H1 (cell line): ENCODE data around the gene C22orf31. TPM values are rescaled to one million over a fixed set of nuclear protein-coding genes. Genes with fewer than 3 reads are reported as not detected.

Experiments used
- CTCF ChIA-PET: fragments of 300-600 bp; sonication (Branson Sonifier 250); formaldehyde crosslinking; loops from one replicate; lab custom pipeline; 2021; ENCODE audit not compliant: partially characterized antibody; lab: Charles Lee
- POLR2A ChIA-PET: fragments of 300-600 bp; sonication (Branson Sonifier 250); formaldehyde crosslinking; loops from one replicate; lab custom pipeline; 2021; ENCODE audit warnings: inconsistent platforms; ENCODE audit not compliant: partially characterized antibody; lab: Charles Lee
- DNase-seq, 2 experiments: peaks; one replicate each; pipeline versions ENCODE4 v3.0.0 to v3.0.0-alpha.2; 2010 to 2022; ENCODE audit warnings: low spot score in 2 of 2, low read depth in 1 of 2, mixed read lengths in 1 of 2
- FAIRE-seq: peaks from 2 replicates; lab custom pipeline; 2011; peaks lifted over from hg19 to GRCh38; lab: Jason Lieb, UNC
- H2AFZ ChIP-seq: 2 replicates; pipeline ENCODE4 v1.8.1; 2012; ENCODE audit warnings: low read length, inconsistent platforms
- H2AK5ac ChIP-seq: 2 replicates; pipeline ENCODE4 v1.6.1; 2013; ENCODE audit warnings: low read depth, low read length
- H2BK120ac ChIP-seq: replicated peaks from 2 replicates; pipeline ENCODE3; 2013; ENCODE audit warnings: low read depth, low read length, inconsistent platforms
- H2BK12ac ChIP-seq: 2 replicates; pipeline ENCODE4 v1.6.1; 2013; ENCODE audit warnings: low read depth, low read length
- H2BK15ac ChIP-seq: 2 replicates; pipeline ENCODE4 v1.6.1; 2013; ENCODE audit warnings: low read length
- H2BK20ac ChIP-seq: 2 replicates; pipeline ENCODE4 v1.6.1; 2013; ENCODE audit warnings: low read length
- H2BK5ac ChIP-seq: 2 replicates; pipeline ENCODE4 v1.6.1; 2013; ENCODE audit warnings: low read depth, low read length
- H3K14ac ChIP-seq: 2 replicates; pipeline ENCODE4 v1.6.1; 2013; ENCODE audit warnings: inconsistent platforms; ENCODE audit not compliant: insufficient read length
- H3K18ac ChIP-seq: 2 replicates; pipeline ENCODE4 v1.6.1; 2013; ENCODE audit warnings: low read length; ENCODE audit errors: extremely low read depth
- H3K23ac ChIP-seq: 2 replicates; pipeline ENCODE4 v1.6.1; 2013; ENCODE audit warnings: inconsistent platforms; ENCODE audit not compliant: insufficient read length
- H3K23me2 ChIP-seq: 2 replicates; pipeline ENCODE4 v1.6.1; 2013; ENCODE audit warnings: low read depth, low read length
- H3K27ac ChIP-seq: 2 replicates; pipeline ENCODE4 v1.6.1; 2011; ENCODE audit warnings: low read depth, low read length, inconsistent platforms
- H3K27me3 ChIP-seq, 4 experiments: replicated peaks in 1 of 4; 1 replicate in 1 of 4; 2 replicates in 3 of 4; pipeline versions ENCODE4 v1.6.1 to v1.8.1; 2011 to 2013; ENCODE audit warnings: low read length in 3 of 4, mild to moderate bottlenecking in 3 of 4, inconsistent platforms in 2 of 4, mixed read lengths in 2 of 4, moderate library complexity in 1 of 4; ENCODE audit not compliant: control insufficient read depth in 3 of 4, insufficient read depth in 3 of 4; ENCODE audit errors: extremely low read depth in 1 of 4
- H3K36me3 ChIP-seq, 4 experiments: 2 replicates each; pipeline versions ENCODE4 v1.6.1 to v1.8.1; 2011 to 2013; ENCODE audit warnings: mild to moderate bottlenecking in 4 of 4, low read length in 3 of 4, moderate library complexity in 2 of 4, control low read depth in 1 of 4, inconsistent platforms in 1 of 4; ENCODE audit not compliant: insufficient read depth in 4 of 4, control insufficient read depth in 2 of 4
- H3K4ac ChIP-seq: replicated peaks from 2 replicates; pipeline ENCODE3; 2013; ENCODE audit warnings: low read length, low read depth, mixed read lengths, inconsistent platforms; ENCODE audit not compliant: insufficient read length
- H3K4me1 ChIP-seq, 4 experiments: replicated peaks in 1 of 4; 1 replicate in 1 of 4; 2 replicates in 3 of 4; pipeline versions ENCODE4 v1.6.1 to v1.8.1; 2011 to 2013; ENCODE audit warnings: low read length in 3 of 4, inconsistent platforms in 2 of 4, mixed read lengths in 1 of 4; ENCODE audit not compliant: insufficient read depth in 4 of 4, control insufficient read depth in 3 of 4
- H3K4me2 ChIP-seq, 2 experiments: 2 replicates each; pipeline versions ENCODE4 v1.6.1 to v1.8.1; 2011 to 2013; ENCODE audit warnings: low read depth in 2 of 2, low read length in 2 of 2, control low read depth in 1 of 2, inconsistent platforms in 1 of 2, mild to moderate bottlenecking in 1 of 2; ENCODE audit not compliant: insufficient read depth in 1 of 2
- H3K4me3 ChIP-seq, 4 experiments: fragments of 200-600, 300-600 bp in 1 of 4; sonication (generic), shearing (Covaris generic), sonication (Bioruptor Twin) in 1 of 4; 2 replicates each; pipeline versions ENCODE4 v1.5.1 to v1.8.1; 2011 to 2016; ENCODE audit warnings: low read length in 4 of 4, low read depth in 3 of 4, control low read depth in 2 of 4, inconsistent platforms in 2 of 4, mild to moderate bottlenecking in 2 of 4, mixed read lengths in 1 of 4, moderate library complexity in 1 of 4; ENCODE audit not compliant: insufficient read depth in 2 of 4; ENCODE audit errors: extremely low read depth in 1 of 4
- H3K56ac ChIP-seq: replicated peaks from 2 replicates; pipeline ENCODE3; 2013; ENCODE audit warnings: low read depth, mild to moderate bottlenecking, mixed read lengths, low read length, inconsistent platforms; ENCODE audit not compliant: insufficient read length
- H3K79me1 ChIP-seq: 2 replicates; pipeline ENCODE4 v1.6.1; 2013; ENCODE audit warnings: low read depth, low read length, control low read depth
- H3K79me2 ChIP-seq, 2 experiments: 2 replicates each; pipeline versions ENCODE4 v1.6.1 to v1.8.1; 2012 to 2013; ENCODE audit warnings: low read length in 2 of 2, mild to moderate bottlenecking in 2 of 2, inconsistent platforms in 1 of 2; ENCODE audit not compliant: insufficient read depth in 2 of 2, control insufficient read depth in 1 of 2
- H3K9ac ChIP-seq, 4 experiments: replicated peaks in 1 of 4; 1 replicate in 1 of 4; 2 replicates in 3 of 4; pipeline versions ENCODE4 v1.6.1 to v1.8.1; 2011 to 2013; ENCODE audit warnings: low read depth in 3 of 4, low read length in 3 of 4, control low read depth in 2 of 4, mild to moderate bottlenecking in 2 of 4, moderate library complexity in 2 of 4, inconsistent platforms in 1 of 4; ENCODE audit errors: extremely low read depth in 1 of 4
- H3K9me3 ChIP-seq, 2 experiments: 2 replicates each; pipeline versions ENCODE4 v1.6.1 to v1.8.1; 2012 to 2013; ENCODE audit warnings: mild to moderate bottlenecking in 2 of 2, moderate library complexity in 2 of 2, control low read depth in 1 of 2, inconsistent platforms in 1 of 2, low read depth in 1 of 2, low read length in 1 of 2, mixed read lengths in 1 of 2; ENCODE audit not compliant: insufficient read depth in 2 of 2
- H4K20me1 ChIP-seq, 2 experiments: replicated peaks in 1 of 2; 2 replicates each; pipeline versions ENCODE3 to v1.8.1; 2011 to 2013; ENCODE audit warnings: inconsistent platforms in 2 of 2, low read length in 2 of 2, mild to moderate bottlenecking in 1 of 2; ENCODE audit not compliant: insufficient read depth in 2 of 2, control insufficient read depth in 1 of 2
- H4K5ac ChIP-seq: 2 replicates; pipeline ENCODE4 v1.6.1; 2013; ENCODE audit warnings: low read length, low read depth, mixed read lengths, inconsistent platforms; ENCODE audit not compliant: insufficient read length
- H4K8ac ChIP-seq: 2 replicates; pipeline ENCODE4 v1.8.0; 2013; ENCODE audit warnings: mild to moderate bottlenecking, moderate library complexity, low read length, inconsistent platforms; ENCODE audit not compliant: insufficient read depth; ENCODE audit errors: extremely low read depth
- H4K91ac ChIP-seq: replicated peaks from 2 replicates; pipeline ENCODE3; 2013; ENCODE audit warnings: low read length, mixed read lengths, inconsistent platforms; ENCODE audit not compliant: insufficient read length
- CTCF ChIP-seq, 3 experiments: IDR thresholded peaks; 1 replicate in 2 of 3; 2 replicates in 1 of 3; pipeline versions ENCODE4 v1.5.1 to v1.6.1; 2011; ENCODE audit warnings: low read length in 3 of 3, mild to moderate bottlenecking in 3 of 3, inconsistent platforms in 2 of 3, low read depth in 1 of 3, moderate library complexity in 1 of 3; ENCODE audit not compliant: insufficient read depth in 1 of 3; ENCODE audit errors: control extremely low read depth in 1 of 3
- POLR2AphosphoS5 ChIP-seq: IDR thresholded peaks from 2 replicates; pipeline ENCODE4 v1.6.1; 2011; ENCODE audit warnings: low read depth, low read length
- RAD21 ChIP-seq, 2 experiments: IDR thresholded peaks in 1 of 2; conservative IDR thresholded peaks in 1 of 2; 2 replicates each; pipeline ENCODE4 v1.6.1; 2011; ENCODE audit warnings: low read depth in 2 of 2, low read length in 2 of 2, improper control_type of control experiment in 1 of 2, inconsistent platforms in 1 of 2, mild to moderate bottlenecking in 1 of 2, moderate library complexity in 1 of 2
- WGBS, 2 experiments: shearing (Covaris generic) in 1 of 2; methylation state at CpG; one replicate each; pipeline versions ENCODE4 v1.1.6 to v1.1.7; 2013 to 2015; ENCODE audit warnings: low lambda C conversion rate in 2 of 2, mixed read lengths in 2 of 2, inconsistent platforms in 1 of 2, low coverage in 1 of 2, missing lambda C conversion rate in 1 of 2; ENCODE audit not compliant: insufficient replicate concordance in 2 of 2, insufficient coverage in 1 of 2, insufficient read length in 1 of 2; ENCODE audit errors: extremely low coverage in 1 of 2, missing lambda C conversion rate in 1 of 2; 5-methylcytosine and 5-hydroxymethylcytosine counted together
- polyA plus RNA-seq, 7 experiments: library from polyadenylated mRNA; depleted of rRNA in 3 of 7; stranded (reverse) in 5 of 7; unstranded in 2 of 7; fragments of >200 nt in 5 of 7; fragments of 200-250 nt in 2 of 7; gene quantifications; 1 replicate in 5 of 7; 2 replicates in 1 of 7; 4 replicates in 1 of 7; pipeline versions ENCODE4 v1.2.1 to v1.2.3, GENCODE V29; 2011 to 2013; ENCODE audit warnings: missing spikeins in 2 of 7, mixed read lengths in 2 of 7
- total RNA-seq: library from RNA; stranded (reverse); fragmentation: NEBNext Ultra II Directional; extraction: Animal tissue kit (Norgen Biotek cat#: 25700); gene quantifications from 2 replicates; pipeline ENCODE4 v1.2.1, GENCODE V29; 2021

Gene C22orf31
- total and polyA plus RNA-seq, 2 of the 8 experiments (the other 6 are each of a cell fraction or from before 2014, with no cell fraction given): not detected

GRCh38 chr22:29040385-29041275, 21.0 kb downstream of the C22orf31 start:
- FAIRE-seq (peak; percentile 86), DNase-seq (no peak)
- no peak overlapping the region for H4K91ac ChIP-seq
- H4K5ac ChIP-seq: no peak overlapping the region
- H3K4me1 ChIP-seq: peaks cover 0 to 3% (median 0%) of the 10 kb centered on the region in 4 experiments; a peak in 3 of 7 replicates
- peaks cover 0 to 5% of the 10 kb centered on the region in 2 experiments; a peak in 1 of 4 replicates for H3K79me2 ChIP-seq
- no peak overlapping the region for H2AK5ac ChIP-seq
- ChIA-PET POLR2A (interaction anchor here (0.6 to 1.5 kb wide), 8 partner anchors 8 to 238 kb away, joined by 3 to 8 read pairs (median 3); partner anchors contain the start of gene ZNRF3), CTCF (interaction anchor here (0.6 to 5.8 kb wide), 61 partner anchors 9 to 854 kb away, joined by 3 to 67 read pairs (median 4); partner anchors contain the start of gene ZNRF3)
- no peak overlapping the region for H2AFZ ChIP-seq
- no peak overlapping the region for H4K8ac ChIP-seq
- peaks cover 1 to 8% of the 10 kb centered on the region in 2 experiments for H4K20me1 ChIP-seq
- H3K56ac ChIP-seq: no peak overlapping the region
- H3K23me2 ChIP-seq: no peaks in the 10 kb centered on the region
- H2BK12ac ChIP-seq: no peak overlapping the region
- H3K18ac ChIP-seq: no peak overlapping the region
- no peak overlapping the region for H3K4me2 ChIP-seq
- H2BK15ac ChIP-seq: 0 out of 2 replicates have a peak overlapping the region, but pooled peaks have one; percentile 20
- H2BK5ac ChIP-seq: no peak overlapping the region
- H3K27ac ChIP-seq: no peak overlapping the region
- H3K4ac ChIP-seq: no peak overlapping the region
- WGBS, 2 experiments: 60% methylated on average over 9 of the region's 9 CpGs; no CpG with 5 or more reads in 1 of the 2 experiments
- TF ChIP-seq POLR2AphosphoS5 (no peak), RAD21 (IDR thresholded peaks at IDR 0.05 in 1 of 2, conservative IDR thresholded peaks at IDR 0.05 in 1 of 2; ENCODE audit: low read depth in 2 of 2, low read length in 2 of 2) (peak; percentile 92 to 98), CTCF (IDR thresholded peaks at IDR 0.05; ENCODE audit: control extremely low read depth in 1 of 3, insufficient read depth in 1 of 3, low read depth in 1 of 3, low read length in 3 of 3) (peak; percentile 48 to 91 (median 88))
- no peaks in the 10 kb centered on the region for H3K9me3 ChIP-seq
- H2BK20ac ChIP-seq: no peak overlapping the region; the same call in 1 of the 2 replicates
- H2BK120ac ChIP-seq: no peak overlapping the region
- H3K27me3 ChIP-seq: no peaks in the 10 kb centered on the region
- no peaks in the 10 kb centered on the region; the same call in 1 of the 2 replicates for H3K79me1 ChIP-seq
- no peak overlapping the region for H3K14ac ChIP-seq
- no peak overlapping the region for H3K23ac ChIP-seq
- peaks cover 4 to 22% (median 11%) of the 10 kb centered on the region in 4 experiments; a peak in 7 of 8 replicates for H3K36me3 ChIP-seq
- H3K4me3 ChIP-seq: no peak overlapping the region
- H3K9ac ChIP-seq: no peak overlapping the region
